SK-N-SH (cell line): ENCODE data around the gene THEMIS. TPM values are rescaled to one million over a fixed set of nuclear protein-coding genes. Genes with fewer than 3 reads are reported as not detected.

ENCODE experiments used
- CTCF ChIA-PET: fragments of 300-600, 350-600 bp; formaldehyde crosslinking; extraction: SDS; loops from one replicate; lab custom pipeline; 2021; lab: Yijun Ruan, JAX
- POLR2A ChIA-PET: fragments of 350-600 bp; sonication (Branson Sonifier 250); formaldehyde crosslinking; extraction: SDS; loops from one replicate; lab custom pipeline; 2020; ENCODE audit warnings: antibody characterized with exemption, inconsistent platforms; lab: Yijun Ruan, JAX
- DNase-seq: peaks from one replicate; pipeline ENCODE4 v3.0.0; 2012
- H2AFZ ChIP-seq: fragments of 200-600 bp; sonication (generic); 2 replicates; pipeline ENCODE4 v1.8.1; 2016; ENCODE audit warnings: antibody characterized with exemption, mild to moderate bottlenecking, low read depth
- H3F3A ChIP-seq: fragments of 200-600 bp; sonication (generic); replicated peaks from 2 replicates; pipeline ENCODE3; 2016; ENCODE audit warnings: antibody characterized with exemption, mild to moderate bottlenecking; ENCODE audit not compliant: insufficient read depth
- H3K27ac ChIP-seq, 2 experiments: fragments of 200-500 bp in 1 of 2; fragments of 200-600 bp in 1 of 2; sonication (Bioruptor generic) in 1 of 2; sonication (generic), shearing (Covaris generic) in 1 of 2; 2 replicates each; pipeline versions ENCODE4 v1.5.1 to v1.6.1; 2014 to 2016; ENCODE audit warnings: low read depth in 2 of 2, inconsistent platforms in 1 of 2, low read length in 1 of 2, mild to moderate bottlenecking in 1 of 2, mixed read lengths in 1 of 2
- H3K27me3 ChIP-seq: fragments of 200-600 bp; sonication (generic), shearing (Covaris generic); 2 replicates; pipeline ENCODE4 v1.6.1; 2016; ENCODE audit warnings: mixed run types; ENCODE audit not compliant: insufficient read depth
- H3K36me3 ChIP-seq, 2 experiments: fragments of 200-500 bp in 1 of 2; fragments of 200-600 bp in 1 of 2; sonication (Bioruptor generic) in 1 of 2; sonication (generic) in 1 of 2; replicated peaks in 1 of 2; 2 replicates each; pipeline versions ENCODE3 to v1.5.1; 2014 to 2016; ENCODE audit warnings: low read length in 1 of 2, mild to moderate bottlenecking in 1 of 2; ENCODE audit not compliant: insufficient read depth in 2 of 2, control insufficient read depth in 1 of 2
- H3K4me1 ChIP-seq, 2 experiments: fragments of 200-500 bp in 1 of 2; fragments of 200-600 bp in 1 of 2; sonication (Bioruptor generic) in 1 of 2; sonication (generic), shearing (Covaris generic) in 1 of 2; 2 replicates each; pipeline versions ENCODE4 v1.5.1 to v1.6.1; 2014 to 2016; ENCODE audit warnings: low read depth in 1 of 2, low read length in 1 of 2, mixed run types in 1 of 2; ENCODE audit not compliant: insufficient read depth in 2 of 2, control insufficient read depth in 1 of 2
- H3K4me2 ChIP-seq: fragments of 200-600 bp; sonication (generic), shearing (Covaris generic); 2 replicates; pipeline ENCODE4 v1.6.1; 2017; ENCODE audit warnings: mixed run types
- H3K4me3 ChIP-seq, 2 experiments: fragments of 200-500 bp in 1 of 2; fragments of 200-600 bp in 1 of 2; sonication (Bioruptor generic) in 1 of 2; sonication (generic), shearing (Covaris generic) in 1 of 2; 2 replicates each; pipeline versions ENCODE4 v1.5.1 to v1.8.1; 2014 to 2016; ENCODE audit warnings: low read depth in 2 of 2, inconsistent platforms in 1 of 2, low read length in 1 of 2, mild to moderate bottlenecking in 1 of 2, mixed read lengths in 1 of 2, moderate library complexity in 1 of 2
- H3K79me2 ChIP-seq: fragments of 200-600 bp; sonication (generic); 2 replicates; pipeline ENCODE4 v1.8.1; 2017; ENCODE audit warnings: mild to moderate bottlenecking; ENCODE audit not compliant: insufficient read depth
- H3K9ac ChIP-seq: fragments of 200-600 bp; sonication (generic); 2 replicates; pipeline ENCODE4 v1.6.1; 2017; ENCODE audit warnings: mixed run types
- H3K9me2 ChIP-seq: fragments of 200-600 bp; sonication (generic); 2 replicates; pipeline ENCODE4 v1.6.1; 2017; ENCODE audit warnings: mixed run types
- H3K9me3 ChIP-seq: fragments of 200-600 bp; sonication (generic); 2 replicates; pipeline ENCODE4 v1.6.1; 2017; ENCODE audit warnings: mixed run types, mild to moderate bottlenecking, moderate library complexity
- H4K20me1 ChIP-seq: fragments of 200-600 bp; sonication (generic); 2 replicates; pipeline ENCODE4 v1.6.1; 2017; ENCODE audit warnings: mild to moderate bottlenecking, mixed run types; ENCODE audit not compliant: insufficient read depth
- ELF1 ChIP-seq: IDR thresholded peaks from 2 replicates; pipeline ENCODE4 v1.4.0; 2012
- EP300 ChIP-seq, 2 experiments: IDR thresholded peaks; 2 replicates each; pipeline versions ENCODE4 v1.4.0 to v1.6.1; 2012; ENCODE audit warnings: borderline replicate concordance in 1 of 2, low read depth in 1 of 2, low read length in 1 of 2
- EZH2phosphoT487 ChIP-seq: fragments of 200-600 bp; sonication (generic); IDR thresholded peaks from 2 replicates; pipeline ENCODE4 v1.6.1; 2017; ENCODE audit warnings: low read depth, mixed run types, mild to moderate bottlenecking, antibody characterized with exemption, moderate library complexity, borderline replicate concordance
- FOXJ3 ChIP-seq: sonication (generic); formaldehyde crosslinking; IDR thresholded peaks from 2 replicates; pipeline ENCODE4 v1.5.1; 2020; ENCODE audit warnings: mild to moderate bottlenecking, missing genetic modification reagents
- FOXM1 ChIP-seq: IDR thresholded peaks from 2 replicates; pipeline ENCODE4 v1.4.0; 2012; ENCODE audit warnings: low read depth, mild to moderate bottlenecking
- GABPA ChIP-seq: IDR thresholded peaks from 2 replicates; pipeline ENCODE4 v1.4.0; 2012; ENCODE audit warnings: low read depth, mild to moderate bottlenecking
- GATA2 ChIP-seq: sonication (generic); formaldehyde crosslinking; IDR thresholded peaks from 2 replicates; pipeline ENCODE4 v1.5.0; 2020; ENCODE audit warnings: mild to moderate bottlenecking, missing genetic modification reagents
- POLR2AphosphoS5 ChIP-seq: IDR thresholded peaks from 2 replicates; pipeline ENCODE4 v1.6.1; 2012; ENCODE audit warnings: low read depth, low read length
- RAD21 ChIP-seq: IDR thresholded peaks from 2 replicates; pipeline ENCODE4 v1.6.1; 2012; ENCODE audit warnings: mild to moderate bottlenecking, low read length
- RCOR1 ChIP-seq: fragments of 150-350 bp; IDR thresholded peaks from 2 replicates; pipeline ENCODE4 v1.6.1; 2017; ENCODE audit warnings: antibody characterized with exemption, low read length
- RFX5 ChIP-seq: IDR thresholded peaks from 2 replicates; pipeline ENCODE4 v1.6.1; 2012; ENCODE audit warnings: mild to moderate bottlenecking, improper control_type of control experiment, low read length
- RXRA ChIP-seq: IDR thresholded peaks from 2 replicates; pipeline ENCODE4 v1.4.0; 2012; ENCODE audit warnings: low read depth, mild to moderate bottlenecking, borderline replicate concordance
- SIN3A ChIP-seq: IDR thresholded peaks from 2 replicates; pipeline ENCODE4 v1.6.1; 2012; ENCODE audit warnings: low read depth, mild to moderate bottlenecking, low read length, moderate library complexity, borderline replicate concordance
- SMC3 ChIP-seq: IDR thresholded peaks from 2 replicates; pipeline ENCODE4 v1.6.1; 2012; ENCODE audit warnings: low read depth, low read length, improper control_type of control experiment
- TEAD4 ChIP-seq: IDR thresholded peaks from 2 replicates; pipeline ENCODE4 v1.4.0; 2012; ENCODE audit warnings: mild to moderate bottlenecking, borderline replicate concordance; ENCODE audit not compliant: insufficient read depth
- YY1 ChIP-seq: IDR thresholded peaks from 2 replicates; pipeline ENCODE4 v1.4.0; 2012; ENCODE audit warnings: low read depth, mild to moderate bottlenecking
- WGBS: methylation state at CpG from one replicate; pipeline ENCODE4 v1.1.6; 2017; ENCODE audit warnings: low lambda C conversion rate; 5-methylcytosine and 5-hydroxymethylcytosine counted together
- polyA plus RNA-seq, 3 experiments: library from polyadenylated mRNA; depleted of rRNA; stranded (reverse); fragments of >200 nt; gene quantifications; 2 replicates each; pipeline ENCODE4 v1.2.3, GENCODE V29; 2012
- TF ChIP-seq, protein P1 (sequence below): fragments of 150-350 bp; IDR thresholded peaks from 2 replicates; pipeline ENCODE4 v1.6.1; 2017; ENCODE audit warnings: antibody characterized with exemption, low read length, low read depth, borderline replicate concordance
- TF ChIP-seq, protein P2 (sequence below): IDR thresholded peaks from 2 replicates; pipeline ENCODE4 v1.4.0; 2012; ENCODE audit warnings: low read depth
- TF ChIP-seq, protein P3 (sequence below): IDR thresholded peaks from 2 replicates; pipeline ENCODE4; 2012
- TF ChIP-seq, protein P4 (sequence below): fragments of 150-350 bp; IDR thresholded peaks from 2 replicates; pipeline ENCODE4 v1.6.1; 2016; ENCODE audit warnings: mild to moderate bottlenecking, low read depth, low read length
- TF ChIP-seq, protein P5 (sequence below): fragments of 200-600 bp; sonication (generic); IDR thresholded peaks from 2 replicates; pipeline ENCODE4 v1.6.1; 2017; ENCODE audit warnings: antibody characterized with exemption, mild to moderate bottlenecking, moderate library complexity

The THEMIS gene
- polyA plus RNA-seq, 1 of the 3 experiments (the other 2 are of a cell fraction), result not detected

DNA sequence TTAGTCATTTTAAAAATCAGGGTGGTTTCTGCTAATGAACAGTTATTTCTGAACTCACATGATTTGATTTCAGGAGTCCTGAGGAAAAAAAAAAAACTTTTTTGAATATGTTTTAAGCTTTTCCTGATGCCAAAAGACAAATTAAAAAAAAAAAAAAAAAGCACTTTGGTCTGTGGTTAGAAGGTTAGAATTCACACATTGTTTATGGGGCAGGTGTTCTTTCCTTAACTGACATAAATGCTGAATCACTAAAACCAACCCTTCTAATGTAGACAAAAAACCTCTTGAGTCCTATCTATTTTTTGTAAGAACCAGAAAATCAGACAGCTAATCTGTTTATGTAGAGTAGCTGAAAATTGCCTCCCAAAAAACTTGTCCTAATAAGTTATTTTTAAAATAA lies 20.4 kb downstream of the THEMIS start:
- Histone ChIP-seq H3K79me2 (no peaks in the 10 kb centered on the region), H3K9ac (no peak overlapping the region), H3K27ac (no peak overlapping the region), H3K4me3 (no peak overlapping the region), H2AFZ (no peak overlapping the region), H3K9me3 (0 out of 2 replicates have a peak, but pooled peaks cover 4% of the 10 kb centered on the region), H3K4me1 (no peaks in the 10 kb centered on the region), H3K9me2 (peaks cover 3% of the 10 kb centered on the region; the same call in 1 of the 2 replicates), H4K20me1 (no peaks in the 10 kb centered on the region), H3F3A (no peaks in the 10 kb centered on the region), H3K36me3 (no peaks in the 10 kb centered on the region), H3K27me3 (no peaks in the 10 kb centered on the region), H3K4me2 (no peak overlapping the region)
- CTCF ChIA-PET, result no interaction called here
- TF ChIP-seq, protein P1, sequence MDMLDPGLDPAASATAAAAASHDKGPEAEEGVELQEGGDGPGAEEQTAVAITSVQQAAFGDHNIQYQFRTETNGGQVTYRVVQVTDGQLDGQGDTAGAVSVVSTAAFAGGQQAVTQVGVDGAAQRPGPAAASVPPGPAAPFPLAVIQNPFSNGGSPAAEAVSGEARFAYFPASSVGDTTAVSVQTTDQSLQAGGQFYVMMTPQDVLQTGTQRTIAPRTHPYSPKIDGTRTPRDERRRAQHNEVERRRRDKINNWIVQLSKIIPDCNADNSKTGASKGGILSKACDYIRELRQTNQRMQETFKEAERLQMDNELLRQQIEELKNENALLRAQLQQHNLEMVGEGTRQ, result no peak
- no peak for TF ChIP-seq FOXJ3 (CRISPR knock-in tag)
- TF ChIP-seq, protein P2, sequence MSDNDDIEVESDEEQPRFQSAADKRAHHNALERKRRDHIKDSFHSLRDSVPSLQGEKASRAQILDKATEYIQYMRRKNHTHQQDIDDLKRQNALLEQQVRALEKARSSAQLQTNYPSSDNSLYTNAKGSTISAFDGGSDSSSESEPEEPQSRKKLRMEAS, result no peak
- no peak for TF ChIP-seq GABPA
- TF ChIP-seq SMC3, result no peak
- no peak for TF ChIP-seq EP300 (IDR thresholded peaks at IDR 0.05; ENCODE audit: borderline replicate concordance in 1 of 2, low read depth in 1 of 2, low read length in 1 of 2)
- TF ChIP-seq GATA2 (CRISPR knock-in tag), result no peak
- no peak for TF ChIP-seq FOXM1
- TF ChIP-seq, protein P3, sequence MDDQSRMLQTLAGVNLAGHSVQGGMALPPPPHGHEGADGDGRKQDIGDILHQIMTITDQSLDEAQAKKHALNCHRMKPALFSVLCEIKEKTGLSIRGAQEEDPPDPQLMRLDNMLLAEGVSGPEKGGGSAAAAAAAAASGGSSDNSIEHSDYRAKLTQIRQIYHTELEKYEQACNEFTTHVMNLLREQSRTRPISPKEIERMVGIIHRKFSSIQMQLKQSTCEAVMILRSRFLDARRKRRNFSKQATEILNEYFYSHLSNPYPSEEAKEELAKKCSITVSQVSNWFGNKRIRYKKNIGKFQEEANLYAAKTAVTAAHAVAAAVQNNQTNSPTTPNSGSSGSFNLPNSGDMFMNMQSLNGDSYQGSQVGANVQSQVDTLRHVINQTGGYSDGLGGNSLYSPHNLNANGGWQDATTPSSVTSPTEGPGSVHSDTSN, result no peak
- DNase-seq, result no peak
- POLR2A ChIA-PET, result no interaction called here

DNA sequence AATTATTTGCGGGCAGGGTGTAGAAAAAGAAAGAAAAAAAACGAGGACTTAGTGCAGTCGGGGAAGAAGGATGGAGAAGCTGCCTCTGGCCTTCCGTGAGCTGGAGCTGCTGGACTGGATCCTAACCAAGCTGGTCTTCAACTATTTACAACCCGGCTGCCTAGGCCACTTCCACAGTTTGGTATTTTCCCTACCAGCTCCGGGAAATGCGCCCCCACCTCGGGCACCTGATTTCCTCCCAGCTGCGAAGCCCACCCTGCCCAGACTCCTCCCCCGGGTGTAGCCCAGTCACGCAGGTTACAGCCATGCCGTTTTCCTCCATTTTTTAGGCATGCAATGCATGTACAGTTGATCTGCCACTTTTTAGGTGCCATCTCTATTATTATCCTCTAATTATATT lies 21.2 kb downstream of the THEMIS start:
- H2AFZ ChIP-seq, result no peak overlapping the region
- H3K4me3 ChIP-seq, result no peak overlapping the region
- peaks cover 3% of the 10 kb centered on the region; the same call in 1 of the 2 replicates for H3K9me2 ChIP-seq
- ChIA-PET CTCF (no interaction called here), POLR2A (no interaction called here)
- 29% methylated on average over 12 of the region's 12 CpGs for WGBS
- H3F3A ChIP-seq, result no peaks in the 10 kb centered on the region
- no peaks in the 10 kb centered on the region for H3K79me2 ChIP-seq
- DNase-seq, result no peak
- H4K20me1 ChIP-seq, result no peaks in the 10 kb centered on the region
- H3K36me3 ChIP-seq, result no peaks in the 10 kb centered on the region
- no peaks in the 10 kb centered on the region for H3K27me3 ChIP-seq
- no peak overlapping the region for H3K9ac ChIP-seq
- no peak overlapping the region for H3K4me2 ChIP-seq
- 0 out of 2 replicates have a peak, but pooled peaks cover 4% of the 10 kb centered on the region for H3K9me3 ChIP-seq
- no peak overlapping the region for H3K27ac ChIP-seq
- TF ChIP-seq, protein P4, sequence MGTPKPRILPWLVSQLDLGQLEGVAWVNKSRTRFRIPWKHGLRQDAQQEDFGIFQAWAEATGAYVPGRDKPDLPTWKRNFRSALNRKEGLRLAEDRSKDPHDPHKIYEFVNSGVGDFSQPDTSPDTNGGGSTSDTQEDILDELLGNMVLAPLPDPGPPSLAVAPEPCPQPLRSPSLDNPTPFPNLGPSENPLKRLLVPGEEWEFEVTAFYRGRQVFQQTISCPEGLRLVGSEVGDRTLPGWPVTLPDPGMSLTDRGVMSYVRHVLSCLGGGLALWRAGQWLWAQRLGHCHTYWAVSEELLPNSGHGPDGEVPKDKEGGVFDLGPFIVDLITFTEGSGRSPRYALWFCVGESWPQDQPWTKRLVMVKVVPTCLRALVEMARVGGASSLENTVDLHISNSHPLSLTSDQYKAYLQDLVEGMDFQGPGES, result no peak
- TF ChIP-seq YY1, result no peak
- TF ChIP-seq FOXJ3 (CRISPR knock-in tag), result no peak
- TF ChIP-seq POLR2AphosphoS5, result no peak
- TF ChIP-seq ELF1, result no peak
- TF ChIP-seq RFX5, result no peak
- no peak for TF ChIP-seq SIN3A
- TF ChIP-seq EZH2phosphoT487, result no peak
- TF ChIP-seq FOXM1, result no peak
- TF ChIP-seq SMC3, result no peak
- no peak for TF ChIP-seq RXRA
- TF ChIP-seq, protein P5, sequence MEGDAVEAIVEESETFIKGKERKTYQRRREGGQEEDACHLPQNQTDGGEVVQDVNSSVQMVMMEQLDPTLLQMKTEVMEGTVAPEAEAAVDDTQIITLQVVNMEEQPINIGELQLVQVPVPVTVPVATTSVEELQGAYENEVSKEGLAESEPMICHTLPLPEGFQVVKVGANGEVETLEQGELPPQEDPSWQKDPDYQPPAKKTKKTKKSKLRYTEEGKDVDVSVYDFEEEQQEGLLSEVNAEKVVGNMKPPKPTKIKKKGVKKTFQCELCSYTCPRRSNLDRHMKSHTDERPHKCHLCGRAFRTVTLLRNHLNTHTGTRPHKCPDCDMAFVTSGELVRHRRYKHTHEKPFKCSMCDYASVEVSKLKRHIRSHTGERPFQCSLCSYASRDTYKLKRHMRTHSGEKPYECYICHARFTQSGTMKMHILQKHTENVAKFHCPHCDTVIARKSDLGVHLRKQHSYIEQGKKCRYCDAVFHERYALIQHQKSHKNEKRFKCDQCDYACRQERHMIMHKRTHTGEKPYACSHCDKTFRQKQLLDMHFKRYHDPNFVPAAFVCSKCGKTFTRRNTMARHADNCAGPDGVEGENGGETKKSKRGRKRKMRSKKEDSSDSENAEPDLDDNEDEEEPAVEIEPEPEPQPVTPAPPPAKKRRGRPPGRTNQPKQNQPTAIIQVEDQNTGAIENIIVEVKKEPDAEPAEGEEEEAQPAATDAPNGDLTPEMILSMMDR, result no peak
- no peak for TF ChIP-seq TEAD4
- TF ChIP-seq RCOR1, result no peak
- no peak for TF ChIP-seq RAD21
- no peak for TF ChIP-seq GATA2 (CRISPR knock-in tag)
- H3K4me1 ChIP-seq, result no peaks in the 10 kb centered on the region
